Endothelial cell of umbilical vein (primary cell): ENCODE data around the gene ACAA1.

Experiments used
- EZH2 ChIP-seq: IDR thresholded peaks from 2 replicates; pipeline ENCODE4 v1.6.1; 2012; ENCODE audit warnings: borderline replicate concordance, low read depth, mild to moderate bottlenecking, moderate library complexity, low read length, inconsistent platforms; ENCODE audit not compliant: severe bottlenecking
- POLR2A ChIP-seq: IDR thresholded peaks from 2 replicates; pipeline ENCODE4 v1.6.1; 2012; ENCODE audit warnings: low read depth, mild to moderate bottlenecking, control low read depth, low read length
- POLR2AphosphoS5 ChIP-seq: IDR thresholded peaks from 2 replicates; pipeline ENCODE4 v1.6.1; 2012; ENCODE audit warnings: low read depth, mild to moderate bottlenecking, control low read depth, low read length, moderate library complexity; ENCODE audit not compliant: insufficient read depth
- TF ChIP-seq, protein P1 (sequence below), 2 donors: IDR thresholded peaks; 1 replicate in 1 of 2; 2 replicates in 1 of 2; pipeline ENCODE4 v1.5.1; 2011; ENCODE audit warnings: low read length in 2 of 2, mild to moderate bottlenecking in 2 of 2, moderate library complexity in 2 of 2, control low read depth in 1 of 2, inconsistent platforms in 1 of 2, low read depth in 1 of 2; ENCODE audit not compliant: insufficient read depth in 1 of 2; ENCODE audit errors: extremely low read depth in 1 of 2
- TF ChIP-seq, protein P2 (sequence below): IDR thresholded peaks from 2 replicates; pipeline ENCODE4 v1.6.1; 2011; ENCODE audit not compliant: insufficient read depth, insufficient read length

DNA sequence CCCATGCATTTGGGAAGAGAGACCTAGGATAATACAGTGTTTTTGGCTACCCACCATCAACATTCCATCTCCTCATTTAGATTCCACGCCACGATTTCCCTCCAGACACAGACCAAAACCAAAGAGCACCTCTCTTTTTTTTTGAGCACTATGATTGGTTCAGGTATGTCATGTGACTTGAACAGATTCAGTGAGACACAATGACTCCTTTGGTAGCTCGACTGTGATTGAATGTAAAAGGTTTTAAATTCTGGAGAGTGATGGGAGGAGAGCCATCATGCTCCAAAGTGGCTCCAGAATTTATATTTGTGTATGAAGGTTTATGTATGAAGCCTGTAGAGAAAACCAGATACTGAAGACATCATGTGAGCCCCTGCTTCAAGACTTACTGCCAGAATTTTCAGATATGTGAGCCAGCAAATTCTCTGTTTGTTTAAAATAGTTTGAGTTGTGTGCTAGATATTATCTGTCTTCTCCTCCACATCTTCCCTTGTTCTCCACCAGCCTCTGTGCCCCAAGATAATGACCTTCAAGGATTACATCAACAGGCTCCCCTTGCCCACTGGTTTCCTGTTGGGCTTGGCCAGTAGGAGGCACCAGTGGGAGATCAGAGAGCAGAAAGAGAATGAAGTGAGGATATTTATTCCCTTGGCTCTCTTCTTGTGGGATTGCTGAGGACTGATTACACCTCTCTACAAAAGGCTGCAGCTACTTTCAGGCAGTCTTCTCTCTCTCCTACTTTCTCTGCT lies 14.0 kb upstream of the ACAA1 start:
- TF ChIP-seq, protein P1, sequence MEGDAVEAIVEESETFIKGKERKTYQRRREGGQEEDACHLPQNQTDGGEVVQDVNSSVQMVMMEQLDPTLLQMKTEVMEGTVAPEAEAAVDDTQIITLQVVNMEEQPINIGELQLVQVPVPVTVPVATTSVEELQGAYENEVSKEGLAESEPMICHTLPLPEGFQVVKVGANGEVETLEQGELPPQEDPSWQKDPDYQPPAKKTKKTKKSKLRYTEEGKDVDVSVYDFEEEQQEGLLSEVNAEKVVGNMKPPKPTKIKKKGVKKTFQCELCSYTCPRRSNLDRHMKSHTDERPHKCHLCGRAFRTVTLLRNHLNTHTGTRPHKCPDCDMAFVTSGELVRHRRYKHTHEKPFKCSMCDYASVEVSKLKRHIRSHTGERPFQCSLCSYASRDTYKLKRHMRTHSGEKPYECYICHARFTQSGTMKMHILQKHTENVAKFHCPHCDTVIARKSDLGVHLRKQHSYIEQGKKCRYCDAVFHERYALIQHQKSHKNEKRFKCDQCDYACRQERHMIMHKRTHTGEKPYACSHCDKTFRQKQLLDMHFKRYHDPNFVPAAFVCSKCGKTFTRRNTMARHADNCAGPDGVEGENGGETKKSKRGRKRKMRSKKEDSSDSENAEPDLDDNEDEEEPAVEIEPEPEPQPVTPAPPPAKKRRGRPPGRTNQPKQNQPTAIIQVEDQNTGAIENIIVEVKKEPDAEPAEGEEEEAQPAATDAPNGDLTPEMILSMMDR (IDR thresholded peaks at IDR 0.05; ENCODE audit: extremely low read depth in 1 of 2, insufficient read depth in 1 of 2, low read depth in 1 of 2, low read length in 2 of 2) = no peak
- TF ChIP-seq POLR2A (no peak), EZH2 (no peak), POLR2AphosphoS5 (no peak)
- TF ChIP-seq, protein P2, sequence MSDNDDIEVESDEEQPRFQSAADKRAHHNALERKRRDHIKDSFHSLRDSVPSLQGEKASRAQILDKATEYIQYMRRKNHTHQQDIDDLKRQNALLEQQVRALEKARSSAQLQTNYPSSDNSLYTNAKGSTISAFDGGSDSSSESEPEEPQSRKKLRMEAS = no peak
